ENCODE measurements around the gene SMIM33. TPM values are rescaled to one million over a fixed set of nuclear protein-coding genes. Genes with fewer than 3 reads are reported as not detected.

Gene SMIM33
- total RNA-seq, 1 experiment from 2014 or later, result not detected

GRCh38 chr5:139451176-139451575, 19.6 kb upstream of the SMIM33 start:
- H3K27me3 ChIP-seq (ENCODE audit: insufficient read depth, low read depth), result no peaks in the 10 kb centered on the region
- no peak for TF ChIP-seq EZH2 (IDR thresholded peaks at IDR 0.05; ENCODE audit: low read depth)
- no peak for TF ChIP-seq CTCF (conservative IDR thresholded peaks at IDR 0.05)
- H3K4me1 ChIP-seq (replicated peaks; ENCODE audit: insufficient read depth), result no peaks in the 10 kb centered on the region
- intact Hi-C loops (cut with micrococcal nuclease; ENCODE audit: unreplicated experiment), result no loop called here
- peaks cover 3% of the 10 kb centered on the region; the same call in 1 of the 2 replicates for H3F3A ChIP-seq (ENCODE audit: insufficient read depth, low read depth)
- H3K36me3 ChIP-seq (ENCODE audit: low read depth), result no peaks in the 10 kb centered on the region
- H3K4me2 ChIP-seq, result no peak overlapping the region
- H3K27ac ChIP-seq, result no peak overlapping the region
- H2AFZ ChIP-seq, result no peak overlapping the region
- no peaks in the 10 kb centered on the region for H4K20me1 ChIP-seq (ENCODE audit: insufficient read depth)
- ChIA-PET POLR2A (ENCODE audit: unreplicated experiment) (no interaction called here), CTCF (no interaction called here)
- H3K79me2 ChIP-seq (ENCODE audit: low read depth), result no peaks in the 10 kb centered on the region
- H3K9me3 ChIP-seq (ENCODE audit: insufficient read depth, low read depth), result no peaks in the 10 kb centered on the region
- DNase-seq, result no peak
- no TSS peak for BruUV-seq (replicated peaks)
- H3K9me2 ChIP-seq (ENCODE audit: insufficient read depth), result no peaks in the 10 kb centered on the region
- H3K4me3 ChIP-seq, result no peak overlapping the region

GRCh38 chr5:139451878-139452660, 18.7 kb upstream of the SMIM33 start:
- Histone ChIP-seq H3K27ac (no peak overlapping the region), H3K4me1 (replicated peaks; ENCODE audit: insufficient read depth) (no peaks in the 10 kb centered on the region), H3K27me3 (ENCODE audit: insufficient read depth, low read depth) (no peaks in the 10 kb centered on the region), H2AFZ (no peak overlapping the region), H3K4me3 (no peak overlapping the region), H4K20me1 (ENCODE audit: insufficient read depth) (no peaks in the 10 kb centered on the region), H3K4me2 (no peak overlapping the region), H3K36me3 (ENCODE audit: low read depth) (no peaks in the 10 kb centered on the region), H3F3A (ENCODE audit: insufficient read depth, low read depth) (peaks cover 3% of the 10 kb centered on the region; the same call in 1 of the 2 replicates), H3K79me2 (ENCODE audit: low read depth) (no peaks in the 10 kb centered on the region), H3K9me2 (ENCODE audit: insufficient read depth) (no peaks in the 10 kb centered on the region), H3K9me3 (ENCODE audit: insufficient read depth, low read depth) (no peaks in the 10 kb centered on the region)
- POLR2A ChIA-PET (ENCODE audit: unreplicated experiment), result no interaction called here
- no peak for DNase-seq
- CTCF ChIA-PET, result no interaction called here
- TF ChIP-seq EZH2 (IDR thresholded peaks at IDR 0.05; ENCODE audit: low read depth) (no peak), CTCF (conservative IDR thresholded peaks at IDR 0.05) (no peak)
- intact Hi-C loops (cut with micrococcal nuclease; ENCODE audit: unreplicated experiment), result no loop called here
- BruUV-seq (replicated peaks), result no TSS peak

DNA sequence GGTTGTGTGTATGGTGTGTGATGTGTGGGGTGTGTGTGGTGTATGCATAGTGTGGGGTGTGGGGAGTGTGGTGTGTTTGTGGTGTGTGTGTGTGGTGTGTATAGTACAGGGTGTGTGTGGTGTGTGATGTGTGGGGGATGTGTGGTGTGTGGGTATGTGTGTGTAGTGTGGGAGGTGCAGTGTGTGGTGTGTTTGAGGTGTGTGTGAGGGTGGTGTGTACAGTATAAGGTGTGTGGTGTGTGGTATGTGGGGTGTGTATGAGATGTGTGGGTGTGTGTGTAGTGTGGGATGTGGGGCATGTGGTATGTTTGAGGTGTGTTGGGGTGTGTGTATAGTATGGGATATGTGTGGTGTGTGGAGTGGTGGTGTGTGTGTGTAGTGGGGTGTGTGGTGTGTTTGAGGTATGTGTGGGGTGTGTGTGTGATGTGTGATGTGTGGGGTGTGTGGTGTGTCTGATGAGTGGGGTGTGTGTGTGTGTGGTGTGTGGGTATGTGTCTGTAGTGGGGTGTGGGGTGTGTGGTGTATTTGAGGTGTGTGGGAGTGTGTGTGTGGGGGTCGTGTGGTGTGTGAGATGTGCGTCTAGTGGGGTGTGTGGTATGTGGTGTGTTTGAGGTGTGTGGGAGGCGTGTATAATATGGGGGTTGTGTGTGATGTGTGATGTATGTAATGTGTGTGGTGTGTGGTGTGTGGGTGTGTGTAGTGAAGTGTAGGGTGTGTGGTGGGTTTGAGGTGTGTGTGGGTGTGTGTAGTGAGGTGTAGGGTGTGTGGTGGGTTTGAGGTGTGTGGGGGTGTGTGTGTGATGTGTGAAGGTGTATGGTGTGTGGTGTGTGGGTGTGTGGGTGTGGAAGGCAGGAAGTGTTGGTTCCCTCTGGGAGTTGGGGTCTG, 16.9 kb upstream of the SMIM33 start:
- ChIA-PET POLR2A (ENCODE audit: unreplicated experiment) (no interaction called here), CTCF (no interaction called here)
- TF ChIP-seq CTCF (conservative IDR thresholded peaks at IDR 0.05), result no peak
- TF ChIP-seq EZH2 (IDR thresholded peaks at IDR 0.05; ENCODE audit: low read depth), result no peak
- no peaks in the 10 kb centered on the region for H3K79me2 ChIP-seq (ENCODE audit: low read depth)
- no peaks in the 10 kb centered on the region for H4K20me1 ChIP-seq (ENCODE audit: insufficient read depth)
- no peak overlapping the region for H3K27ac ChIP-seq
- 0 out of 2 replicates have a peak, but pooled peaks cover 4% of the 10 kb centered on the region for H3K4me1 ChIP-seq (replicated peaks; ENCODE audit: insufficient read depth)
- no peak overlapping the region for H2AFZ ChIP-seq
- no TSS peak for BruUV-seq (replicated peaks)
- intact Hi-C loops (cut with micrococcal nuclease; ENCODE audit: unreplicated experiment), result no loop called here
- DNase-seq, result no peak
- H3K36me3 ChIP-seq (ENCODE audit: low read depth), result no peaks in the 10 kb centered on the region
- no peaks in the 10 kb centered on the region for H3K27me3 ChIP-seq (ENCODE audit: insufficient read depth, low read depth)
- no peak overlapping the region for H3K4me2 ChIP-seq
- H3K9me3 ChIP-seq (ENCODE audit: insufficient read depth, low read depth), result no peaks in the 10 kb centered on the region
- H3K4me3 ChIP-seq, result no peak overlapping the region
- peaks cover 3% of the 10 kb centered on the region; the same call in 1 of the 2 replicates for H3F3A ChIP-seq (ENCODE audit: insufficient read depth, low read depth)
- no peaks in the 10 kb centered on the region for H3K9me2 ChIP-seq (ENCODE audit: insufficient read depth)
